ENCODE measurements around the gene ADAMTSL5.
A peak's percentile ranks its signal among the peaks of the same experiment; 100 is the strongest.

ADAMTSL5 gene

GRCh38 chr19:1465191-1466016 lies 47.4 kb downstream of the ADAMTSL5 start:
- peak in 1 of 2 donors; percentile 36 for ATAC-seq

DNA sequence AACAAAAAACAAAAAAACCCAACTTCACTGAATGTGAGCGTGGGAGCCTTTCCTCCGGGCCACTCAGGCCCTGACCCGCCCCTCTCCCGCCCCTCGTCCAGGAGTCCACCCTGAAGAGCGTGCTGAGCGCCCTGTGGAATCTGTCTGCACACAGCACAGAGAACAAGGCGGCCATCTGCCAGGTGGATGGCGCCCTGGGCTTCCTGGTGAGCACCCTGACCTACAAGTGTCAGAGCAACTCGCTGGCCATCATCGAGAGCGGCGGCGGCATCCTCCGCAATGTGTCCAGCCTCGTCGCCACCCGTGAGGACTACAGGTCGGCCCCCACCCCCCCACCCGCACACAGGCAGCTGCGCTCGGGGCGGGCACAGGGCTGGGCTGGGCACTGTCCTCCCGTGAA lies 51.0 kb downstream of the ADAMTSL5 start:
- ATAC-seq = no peak

DNA sequence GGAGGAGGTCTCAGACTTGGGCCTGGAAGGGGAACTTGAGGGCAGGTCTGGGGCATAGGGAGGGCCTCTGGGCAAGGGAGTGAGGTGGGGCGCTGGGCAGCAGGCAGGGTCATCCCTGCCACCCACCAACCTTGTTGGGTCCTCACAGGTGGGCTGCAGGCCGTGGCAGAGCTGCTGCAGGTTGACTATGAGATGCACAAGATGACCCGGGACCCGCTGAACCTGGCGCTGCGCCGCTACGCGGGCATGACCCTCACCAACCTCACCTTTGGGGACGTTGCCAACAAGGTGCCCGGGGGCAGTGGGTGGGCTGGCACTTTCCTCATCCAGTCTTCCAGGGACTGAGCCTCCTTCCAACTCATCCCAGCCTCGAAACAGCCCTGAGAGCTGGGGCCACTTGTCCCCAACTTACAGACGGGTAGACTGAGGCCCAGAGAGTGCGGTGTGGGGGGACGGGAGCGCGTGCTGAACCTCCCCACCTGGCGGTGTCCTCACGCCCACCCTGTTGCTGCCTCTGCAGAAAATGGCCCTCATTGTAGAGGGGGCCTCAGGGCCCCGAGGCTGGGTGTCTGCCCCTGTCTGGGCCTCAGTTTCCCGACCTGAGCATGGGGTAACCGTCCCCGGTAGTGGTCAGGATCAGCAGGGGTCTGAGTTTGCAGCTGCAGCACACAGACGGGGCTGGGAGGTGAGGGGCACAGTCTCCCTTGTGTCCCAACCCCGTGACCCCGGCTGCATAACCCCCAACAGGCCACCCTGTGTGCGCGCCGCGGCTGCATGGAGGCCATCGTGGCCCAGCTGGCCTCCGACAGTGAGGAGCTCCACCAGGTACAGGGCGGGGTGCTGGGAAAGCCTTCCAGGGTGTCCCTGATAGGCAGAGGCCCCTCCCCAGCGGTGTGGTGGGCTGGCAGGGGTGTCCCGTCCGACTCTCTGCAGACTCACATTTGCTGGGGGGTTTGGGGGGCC lies 52.5 kb downstream of the ADAMTSL5 start:
- ATAC-seq = no peak

DNA sequence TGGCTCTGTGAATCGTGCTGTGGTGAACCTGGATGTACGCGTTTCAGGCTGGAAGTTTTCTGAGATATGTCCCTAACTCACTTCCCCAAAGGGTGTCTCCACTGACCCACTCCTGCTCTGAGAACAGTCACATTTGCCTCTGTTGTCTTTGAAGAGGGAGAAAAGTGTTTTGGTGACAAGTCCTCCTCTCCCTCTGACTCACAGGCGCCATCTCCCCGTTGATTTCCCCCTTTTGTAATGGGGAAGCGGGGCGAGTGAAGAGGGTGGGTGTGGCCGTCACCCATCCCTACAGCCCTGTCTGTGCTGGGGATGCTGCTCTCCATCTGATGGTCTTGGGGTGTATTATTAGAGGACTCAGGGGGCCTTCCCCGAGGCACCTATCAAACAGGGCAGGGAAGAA lies 53.3 kb downstream of the ADAMTSL5 start:
- ATAC-seq = no peak

GRCh38 chr19:1457892-1458291 lies 54.9 kb downstream of the ADAMTSL5 start:
- no peak for ATAC-seq

DNA sequence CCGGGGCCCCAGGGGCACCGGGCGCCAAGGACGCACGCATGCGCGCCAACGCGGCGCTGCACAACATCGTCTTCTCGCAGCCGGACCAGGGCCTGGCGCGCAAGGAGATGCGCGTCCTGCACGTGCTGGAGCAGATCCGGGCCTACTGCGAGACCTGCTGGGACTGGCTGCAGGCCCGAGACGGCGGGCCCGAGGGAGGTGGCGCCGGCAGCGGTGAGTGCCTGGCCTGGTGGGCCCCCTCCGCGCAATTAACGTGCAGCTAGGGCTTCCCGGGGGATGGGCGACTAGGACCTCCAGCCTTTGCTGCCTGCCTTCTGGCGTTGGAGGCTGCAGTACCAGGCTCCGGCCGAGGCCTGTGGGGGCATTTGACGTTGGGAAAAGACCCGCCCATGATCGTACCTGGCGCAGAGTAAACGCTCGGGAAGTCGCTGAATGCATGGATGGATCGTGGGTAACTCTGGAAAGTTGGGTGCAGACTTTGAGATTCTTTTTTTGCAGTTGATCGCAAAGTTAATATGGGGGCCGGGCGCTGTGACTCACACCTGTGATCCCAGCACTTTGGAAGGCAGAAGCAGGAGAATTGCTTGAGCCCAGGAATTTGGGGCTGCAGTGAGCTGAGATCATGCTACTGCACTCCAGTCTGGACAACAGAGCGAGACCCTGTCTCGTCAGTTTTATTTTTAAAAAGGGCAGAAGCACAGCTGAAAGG lies 55.6 kb downstream of the ADAMTSL5 start:
- no peak for ATAC-seq

DNA sequence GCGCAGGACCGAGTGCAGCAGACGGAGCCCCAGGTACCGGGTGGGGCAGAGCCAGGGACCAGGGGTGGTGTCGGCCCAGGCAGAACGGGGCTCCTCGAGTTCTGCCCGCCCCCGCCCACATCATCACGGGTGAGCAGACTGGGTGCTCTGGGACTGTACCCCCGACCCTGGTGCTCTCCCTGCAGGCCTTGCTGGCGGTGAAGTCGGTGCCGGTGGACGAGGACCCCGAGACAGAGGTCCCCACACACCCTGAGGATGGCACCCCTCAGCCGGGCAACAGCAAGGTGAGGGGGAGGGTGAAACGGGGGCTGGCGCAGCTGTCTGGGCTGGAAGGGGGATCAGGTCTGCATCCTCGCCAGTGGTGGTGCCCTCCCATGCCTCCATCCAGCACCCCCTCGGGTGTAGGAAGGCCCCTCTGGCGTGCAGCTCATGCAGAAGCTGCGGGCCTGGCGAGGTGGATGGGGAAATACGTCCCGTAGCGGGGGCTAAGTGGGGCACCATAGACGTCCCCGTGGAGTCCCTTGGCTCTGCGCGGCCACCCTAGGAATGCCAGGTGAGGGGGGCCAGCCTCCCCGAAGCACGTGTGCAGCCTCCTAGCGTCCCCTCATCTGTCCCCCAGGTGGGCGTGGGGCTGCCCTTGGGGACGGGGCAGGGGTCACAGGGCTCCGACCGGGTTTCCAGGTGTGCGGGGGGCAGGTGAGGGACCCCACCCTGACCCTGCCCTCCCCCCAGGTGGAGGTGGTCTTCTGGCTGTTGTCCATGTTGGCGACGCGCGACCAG lies 56.5 kb downstream of the ADAMTSL5 start:
- peak in 1 of 2 donors; percentile 4 for ATAC-seq

- ATAC-seq = peak; percentile 59 to 61
These were observed 57.3 kb downstream of the ADAMTSL5 start for GRCh38 chr19:1455336-1456120.

Data from activated CD4-positive, CD25-positive, alpha-beta regulatory T cell treated with anti-CD3 and anti-CD28 coated beads, Interleukin-2, amount 50 U/mL, for 24 hours (primary cell).